ENCODE results near the gene FTCD.

DNA sequence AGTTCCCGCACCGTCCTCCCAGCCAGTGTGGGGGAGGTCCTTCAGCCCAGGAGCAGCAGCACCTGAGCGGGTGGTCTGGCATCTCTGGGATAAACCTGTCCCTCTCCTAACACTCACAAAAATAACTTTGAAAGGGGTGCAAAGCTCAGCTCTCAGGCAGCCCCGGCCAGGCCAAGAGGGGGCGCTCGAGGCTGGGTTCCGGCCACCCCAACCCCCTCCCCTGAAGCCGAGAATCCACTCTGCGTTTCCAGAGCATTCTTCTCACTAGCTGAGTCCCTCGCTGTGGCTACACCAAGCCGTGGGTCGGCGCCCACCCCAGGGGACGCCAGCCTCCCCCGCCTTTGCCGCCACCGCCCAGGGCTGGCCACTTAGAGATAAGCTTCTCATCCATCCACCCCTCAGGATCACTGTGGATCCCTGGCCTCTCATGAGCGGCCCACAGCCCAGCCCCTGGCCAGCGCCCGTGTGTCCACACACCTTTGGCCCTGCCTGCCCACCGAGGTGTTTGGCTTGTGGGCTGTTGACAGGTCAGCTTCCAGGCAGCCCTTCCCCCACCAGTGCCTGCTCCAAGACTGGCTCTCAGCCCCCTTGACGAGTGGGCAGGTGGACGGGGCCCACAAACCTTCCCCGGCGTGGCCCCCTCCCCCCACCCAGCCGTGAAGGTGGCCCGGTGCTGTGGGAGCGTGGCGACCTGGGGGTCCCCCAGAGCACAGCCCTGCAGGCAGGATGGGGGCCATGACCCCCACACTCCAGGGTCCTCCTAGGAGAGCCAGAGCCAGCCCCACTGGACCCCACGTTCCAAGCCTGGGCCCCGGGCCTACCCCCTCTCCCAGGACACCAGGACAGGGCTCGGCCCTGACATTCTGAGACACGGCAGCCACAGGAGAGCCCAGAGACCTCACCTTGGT lies 1.9 kb downstream of the FTCD start:
- TF ChIP-seq, protein P1, sequence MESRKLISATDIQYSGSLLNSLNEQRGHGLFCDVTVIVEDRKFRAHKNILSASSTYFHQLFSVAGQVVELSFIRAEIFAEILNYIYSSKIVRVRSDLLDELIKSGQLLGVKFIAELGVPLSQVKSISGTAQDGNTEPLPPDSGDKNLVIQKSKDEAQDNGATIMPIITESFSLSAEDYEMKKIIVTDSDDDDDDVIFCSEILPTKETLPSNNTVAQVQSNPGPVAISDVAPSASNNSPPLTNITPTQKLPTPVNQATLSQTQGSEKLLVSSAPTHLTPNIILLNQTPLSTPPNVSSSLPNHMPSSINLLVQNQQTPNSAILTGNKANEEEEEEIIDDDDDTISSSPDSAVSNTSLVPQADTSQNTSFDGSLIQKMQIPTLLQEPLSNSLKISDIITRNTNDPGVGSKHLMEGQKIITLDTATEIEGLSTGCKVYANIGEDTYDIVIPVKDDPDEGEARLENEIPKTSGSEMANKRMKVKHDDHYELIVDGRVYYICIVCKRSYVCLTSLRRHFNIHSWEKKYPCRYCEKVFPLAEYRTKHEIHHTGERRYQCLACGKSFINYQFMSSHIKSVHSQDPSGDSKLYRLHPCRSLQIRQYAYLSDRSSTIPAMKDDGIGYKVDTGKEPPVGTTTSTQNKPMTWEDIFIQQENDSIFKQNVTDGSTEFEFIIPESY (IDR thresholded peaks at IDR 0.05) = no peak
- TF ChIP-seq POLR2AphosphoS5 (IDR thresholded peaks at IDR 0.05; ENCODE audit: low read length) = no peak
- TF ChIP-seq EZH2 (IDR thresholded peaks at IDR 0.05; ENCODE audit: borderline replicate concordance, control insufficient read depth, low read depth, low read length) = no peak
- no peak for TF ChIP-seq EP300 (IDR thresholded peaks at IDR 0.05; ENCODE audit: borderline replicate concordance in 1 of 2, control insufficient read depth in 1 of 2, low read depth in 2 of 2, low read length in 2 of 2)
- TF ChIP-seq POLR2AphosphoS2 (IDR thresholded peaks at IDR 0.05; ENCODE audit: low read depth, low read length) = no peak
- no peak for TF ChIP-seq TAF1 (IDR thresholded peaks at IDR 0.05; ENCODE audit: borderline replicate concordance, low read depth, low read length)
- TF ChIP-seq, protein P2, sequence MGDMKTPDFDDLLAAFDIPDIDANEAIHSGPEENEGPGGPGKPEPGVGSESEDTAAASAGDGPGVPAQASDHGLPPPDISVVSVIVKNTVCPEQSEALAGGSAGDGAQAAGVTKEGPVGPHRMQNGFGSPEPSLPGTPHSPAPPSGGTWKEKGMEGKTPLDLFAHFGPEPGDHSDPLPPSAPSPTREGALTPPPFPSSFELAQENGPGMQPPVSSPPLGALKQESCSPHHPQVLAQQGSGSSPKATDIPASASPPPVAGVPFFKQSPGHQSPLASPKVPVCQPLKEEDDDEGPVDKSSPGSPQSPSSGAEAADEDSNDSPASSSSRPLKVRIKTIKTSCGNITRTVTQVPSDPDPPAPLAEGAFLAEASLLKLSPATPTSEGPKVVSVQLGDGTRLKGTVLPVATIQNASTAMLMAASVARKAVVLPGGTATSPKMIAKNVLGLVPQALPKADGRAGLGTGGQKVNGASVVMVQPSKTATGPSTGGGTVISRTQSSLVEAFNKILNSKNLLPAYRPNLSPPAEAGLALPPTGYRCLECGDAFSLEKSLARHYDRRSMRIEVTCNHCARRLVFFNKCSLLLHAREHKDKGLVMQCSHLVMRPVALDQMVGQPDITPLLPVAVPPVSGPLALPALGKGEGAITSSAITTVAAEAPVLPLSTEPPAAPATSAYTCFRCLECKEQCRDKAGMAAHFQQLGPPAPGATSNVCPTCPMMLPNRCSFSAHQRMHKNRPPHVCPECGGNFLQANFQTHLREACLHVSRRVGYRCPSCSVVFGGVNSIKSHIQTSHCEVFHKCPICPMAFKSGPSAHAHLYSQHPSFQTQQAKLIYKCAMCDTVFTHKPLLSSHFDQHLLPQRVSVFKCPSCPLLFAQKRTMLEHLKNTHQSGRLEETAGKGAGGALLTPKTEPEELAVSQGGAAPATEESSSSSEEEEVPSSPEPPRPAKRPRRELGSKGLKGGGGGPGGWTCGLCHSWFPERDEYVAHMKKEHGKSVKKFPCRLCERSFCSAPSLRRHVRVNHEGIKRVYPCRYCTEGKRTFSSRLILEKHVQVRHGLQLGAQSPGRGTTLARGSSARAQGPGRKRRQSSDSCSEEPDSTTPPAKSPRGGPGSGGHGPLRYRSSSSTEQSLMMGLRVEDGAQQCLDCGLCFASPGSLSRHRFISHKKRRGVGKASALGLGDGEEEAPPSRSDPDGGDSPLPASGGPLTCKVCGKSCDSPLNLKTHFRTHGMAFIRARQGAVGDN (IDR thresholded peaks at IDR 0.05) = no peak

All from GM12878 (cell line).